Heart left ventricle (tissue), 16 donors: ENCODE data around the gene RTTN. TPM values are rescaled to one million over a fixed set of nuclear protein-coding genes. Genes with fewer than 3 reads are reported as not detected.

Experiments
- ATAC-seq, 4 donors: fragments of 200-7000 bp; cut with Tn5 transposase; one replicate each; pipeline ENCODE4 v1.9.1; 2020 to 2022; ENCODE audit warnings: moderate library complexity in 4 of 4, mild to moderate bottlenecking in 3 of 4, moderate number of reproducible peaks in 1 of 4
- DNase-seq, 5 donors: peaks; one replicate each; pipeline ENCODE4 v3.0.0-alpha.2; 2020
- H3K27ac ChIP-seq, 12 donors: fragments of 200-600 bp; sonication (generic) in 4 of 12; one replicate each; pipeline versions ENCODE4 v1.5.0 to v1.8.0; 2016 to 2022; ENCODE audit warnings: mild to moderate bottlenecking in 2 of 12
- H3K27me3 ChIP-seq, 9 donors: fragments of 200-600 bp; sonication (generic) in 2 of 9; one replicate each; pipeline versions ENCODE4 v1.5.1 to v1.8.0; 2016 to 2022; ENCODE audit warnings: mild to moderate bottlenecking in 3 of 9
- H3K36me3 ChIP-seq, 9 donors: fragments of 200-600 bp; sonication (generic) in 2 of 9; one replicate each; pipeline versions ENCODE4 v1.5.0 to v1.8.0; 2018 to 2022; ENCODE audit warnings: mild to moderate bottlenecking in 2 of 9
- H3K4me1 ChIP-seq, 12 donors: fragments of 200-600 bp; sonication (generic) in 4 of 12; one replicate each; pipeline versions ENCODE4 v1.5.0 to v1.8.0; 2016 to 2022; ENCODE audit warnings: mild to moderate bottlenecking in 3 of 12
- H3K4me3 ChIP-seq, 12 donors: fragments of 200-600 bp; sonication (generic) in 4 of 12; one replicate each; pipeline versions ENCODE4 v1.5.0 to v1.8.0; 2017 to 2022; ENCODE audit warnings: mild to moderate bottlenecking in 9 of 12, moderate library complexity in 4 of 12
- H3K9me3 ChIP-seq, 12 donors: fragments of 200-600 bp; sonication (generic) in 4 of 12; one replicate each; pipeline versions ENCODE4 v1.5.0 to v1.8.0; 2016 to 2022; ENCODE audit warnings: mild to moderate bottlenecking in 1 of 12
- CTCF ChIP-seq, 12 donors: fragments of 200-600 bp; sonication (generic) in 4 of 12; IDR thresholded peaks; one replicate each; pipeline versions ENCODE4 v1.5.0 to v1.8.0; 2018 to 2022; ENCODE audit warnings: antibody characterized with exemption in 12 of 12, mild to moderate bottlenecking in 5 of 12
- POLR2A ChIP-seq, 2 donors: fragments of 450-650 bp; IDR thresholded peaks; one replicate each; pipeline ENCODE4 v1.6.1; 2017; ENCODE audit warnings: antibody characterized with exemption in 2 of 2, mild to moderate bottlenecking in 2 of 2, moderate library complexity in 2 of 2
- WGBS, 4 donors: extraction: QIAGEN DNeasy Blood & Tissue Kit in 2 of 4; methylation state at CpG; one replicate each; pipeline versions ENCODE4 v1.1.5 to v1.1.7; 2013 to 2018; 5-methylcytosine and 5-hydroxymethylcytosine counted together
- intact Hi-C, 10 donors: fragments of 100-400 bp; cut with DNase I; formaldehyde crosslinking; loops; one replicate each; pipeline versions ENCODE4 v1.11.1 to v1.14.2; 2022
- polyA plus RNA-seq, 2 donors: library from polyadenylated mRNA; stranded (reverse); fragments of 200-250 nt; gene quantifications; one replicate each; pipeline ENCODE4 v1.2.3, GENCODE V29; 2013
- total RNA-seq, 9 donors: library from RNA; depleted of rRNA in 2 of 9; stranded (reverse); fragments of >200 nt in 2 of 9; fragmentation: NEBNext Ultra II Directional in 3 of 9; extraction: Animal tissue kit (Norgen Biotek cat#: 25700) in 3 of 9; gene quantifications; one replicate each; pipeline versions ENCODE4 v1.1.0 to v1.2.4, GENCODE V29; 2016 to 2023
- donor health status: ischemic (EF 13 %, LVEDD 7.1; RV severe dilation, severe dysfunction).
- donor health status: healthy with polysubstance abuse.
- donor health status: DM: no; HTN: yes; CAD: no.
- donor health status: DM: no; HTN: no; CAD: no.
- donor health status: ischemic (EF 25% LVEDD 6.9; RV normal size, moderate dysfunction).
- donor health status: ischemic (EF 25% LVEDD 5.7; RV mildly dilated, moderate dysfunction).
- donor health status: healthy.
- donor health status: DM: yes; HTN: yes; CAD: no.
- donor health status: ischemic (EF 35%, LVEDD 5.7; RV mildly dilated, moderate dysfunction).
- donor health status: nonischemic (EF 11% LVEDD 7.7; RV severe dilation, severe dysfunction).
- donor health status: DM: yes; HTN: yes; CAD: no.
- donor health status: PGD.
- donor health status: ischemic (EF 29% LVEDD 5.4; RV normal size, mild dysfunction).
- donor health status: nonischemic (EF 23%, LVEDD 6.1; RV moderate dilation, normal function).

Gene RTTN
- total and polyA plus RNA-seq, 11 donors, result 5.8 to 14.3 (median 8.1) TPM

- TF ChIP-seq CTCF (IDR thresholded peaks at IDR 0.05) (no peak), POLR2A (IDR thresholded peaks at IDR 0.05) (no peak)
- intact Hi-C loops, result no loop called here
- Histone ChIP-seq H3K27ac (no peak overlapping the region), H3K36me3 (peaks cover 0 to 82% (median 68%) of the 10 kb centered on the region in 9 donors), H3K4me3 (no peak overlapping the region), H3K9me3 (no peaks in the 10 kb centered on the region), H3K4me1 (peaks cover 0 to 16% (median 8%) of the 10 kb centered on the region in 12 donors), H3K27me3 (no peaks in the 10 kb centered on the region)
- DNase-seq (no peak), ATAC-seq (no peak)
- WGBS, 4 donors, result 0 to 48% (median 16%) methylated on average over 1 of the region's 1 CpG
Measured at GRCh38 chr18:70200286-70200685, 5.2 kb downstream of the RTTN start.

GRCh38 chr18:70197844-70198243 is 7.6 kb downstream of the RTTN start:
- no peak for ATAC-seq
- H3K36me3 ChIP-seq, result peaks cover 0 to 94% (median 75%) of the 10 kb centered on the region in 9 donors
- H3K27me3 ChIP-seq, result no peaks in the 10 kb centered on the region
- 26 to 34% (median 31%) methylated on average over 3 of the region's 3 CpGs for WGBS, 4 donors
- no peaks in the 10 kb centered on the region for H3K9me3 ChIP-seq
- H3K27ac ChIP-seq, result no peak overlapping the region
- no peak overlapping the region for H3K4me3 ChIP-seq
- no peak for DNase-seq
- H3K4me1 ChIP-seq, result peaks cover 0 to 10% (median 0%) of the 10 kb centered on the region in 12 donors
- TF ChIP-seq CTCF (IDR thresholded peaks at IDR 0.05) (no peak), POLR2A (IDR thresholded peaks at IDR 0.05) (no peak)
- intact Hi-C loops, result loop anchor here in 8 of 10 donors (2.0 to 5.0 kb wide), 5 partner anchors 94 to 254 kb away; no protein-coding TSS in a partner anchor

GRCh38 chr18:70197026-70197425 is 8.5 kb downstream of the RTTN start:
- 89 to 90% (median 89%) methylated on average over 6 of the region's 6 CpGs for WGBS, 4 donors
- intact Hi-C loops, result loop anchor here in 8 of 10 donors (2.0 to 5.0 kb wide), 5 partner anchors 95 to 255 kb away; no protein-coding TSS in a partner anchor
- H3K36me3 ChIP-seq, result peaks cover 0 to 94% (median 76%) of the 10 kb centered on the region in 9 donors

More at GRCh38 chr18:70197026-70197425, 8.5 kb downstream of the RTTN start:
- Histone ChIP-seq H3K4me3 (no peak overlapping the region), H3K27me3 (no peaks in the 10 kb centered on the region), H3K9me3 (no peaks in the 10 kb centered on the region), H3K27ac (peak overlapping the region in 1 of 12 donors; percentile 39), H3K4me1 (peaks cover 0 to 10% (median 0%) of the 10 kb centered on the region in 12 donors)
- DNase-seq, result no peak
- no peak for ATAC-seq
- no peak for TF ChIP-seq CTCF (IDR thresholded peaks at IDR 0.05)
- no peak for TF ChIP-seq POLR2A (IDR thresholded peaks at IDR 0.05)
